Middle frontal gyrus (tissue), 1 donor: ENCODE data around the gene MGAT4A.

ENCODE experiments used
- DNase-seq: peaks from one replicate; pipeline ENCODE4 v3.0.0-alpha.2; 2015; ENCODE audit warnings: low spot score; ENCODE audit errors: extremely low spot score

MGAT4A gene

DNA sequence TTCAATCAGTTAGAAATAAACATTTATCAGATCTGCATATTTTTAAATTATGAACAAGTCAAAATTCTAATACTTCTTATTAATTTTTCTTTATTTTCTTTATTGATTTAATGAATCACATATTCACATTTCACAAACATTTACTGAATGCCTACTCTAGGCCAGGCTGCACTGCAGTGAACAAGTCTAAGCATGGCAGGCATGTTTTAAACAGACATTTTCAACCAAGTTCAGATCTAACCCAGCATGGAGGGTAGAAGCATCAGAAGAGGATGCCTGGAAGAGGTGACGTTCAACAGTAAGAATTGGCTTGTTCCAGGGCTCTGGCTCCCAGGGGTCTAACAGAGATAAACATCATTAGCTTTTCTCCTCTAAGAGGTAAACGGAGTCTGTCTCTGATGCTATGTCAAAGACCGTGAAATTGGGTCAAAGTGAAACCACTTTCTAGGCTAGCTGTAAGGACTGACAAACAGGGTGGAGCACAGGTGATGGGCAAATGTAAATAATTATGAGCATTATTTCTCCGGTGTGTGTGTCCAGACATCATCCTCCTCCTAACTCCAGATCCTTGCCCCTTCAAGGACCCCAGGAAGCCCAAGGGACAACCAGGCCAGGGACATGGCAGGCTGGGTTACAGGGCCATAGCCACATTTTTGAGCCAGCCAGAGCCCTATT lies 72.0 kb downstream of the MGAT4A start:
- no peak for DNase-seq

DNA sequence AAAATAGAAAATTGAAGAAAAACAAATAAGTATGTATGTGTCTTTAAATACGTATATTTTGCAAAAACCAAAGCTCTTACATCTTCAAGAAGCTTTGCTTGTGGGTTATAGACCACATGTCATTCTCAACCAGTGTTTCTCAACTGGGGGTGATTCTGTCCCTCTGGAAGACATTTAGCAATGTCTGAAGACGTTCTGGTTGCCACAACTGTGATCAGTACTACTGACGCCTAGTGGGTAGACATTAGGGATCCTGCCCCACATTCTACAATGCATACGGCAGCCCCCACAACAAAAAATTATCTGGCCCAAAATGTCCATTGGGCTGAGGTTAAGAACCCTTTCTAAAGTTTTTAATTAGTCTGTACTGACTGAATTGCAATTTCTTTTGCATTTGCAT lies 74.1 kb downstream of the MGAT4A start:
- no peak for DNase-seq

DNA sequence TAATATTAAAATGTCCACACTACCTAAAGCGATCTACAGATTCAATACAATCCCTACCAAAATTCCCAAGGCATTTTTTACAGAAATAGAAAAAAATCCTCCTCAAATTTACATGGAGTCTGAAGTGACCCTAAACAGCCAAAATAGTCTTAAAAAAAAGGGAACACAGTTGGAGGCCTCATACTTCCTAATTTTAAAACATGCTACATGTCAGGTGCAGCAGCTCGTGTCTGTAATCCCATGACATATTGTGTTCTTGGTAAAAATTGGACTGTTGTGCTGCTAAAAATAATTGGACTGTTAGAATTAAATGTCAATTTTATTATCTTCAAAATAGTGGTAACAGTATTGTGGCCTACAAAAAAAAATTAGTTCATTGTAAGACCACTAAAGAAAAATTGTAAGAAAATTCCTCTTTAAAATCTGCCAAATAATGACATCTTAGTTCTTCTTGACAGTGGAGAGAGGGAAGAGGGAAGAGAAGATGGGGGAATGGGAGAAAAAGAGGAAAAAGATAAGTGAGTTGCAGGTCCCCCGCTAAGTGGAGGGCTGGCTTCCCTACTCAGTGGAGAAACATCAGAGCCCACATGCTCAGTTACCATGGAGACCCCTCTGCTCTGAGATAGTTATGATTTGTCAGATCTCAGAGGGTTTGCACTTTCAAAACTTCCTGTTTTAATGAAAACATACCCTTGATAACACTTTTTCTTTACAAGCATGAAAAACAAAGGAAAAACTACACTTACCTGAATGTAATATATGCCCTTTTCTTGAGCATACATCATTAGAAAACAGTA lies 76.0 kb downstream of the MGAT4A start:
- no peak for DNase-seq

GRCh38 chr2:98650998-98651397 lies 79.9 kb downstream of the MGAT4A start:
- no peak for DNase-seq

- no peak for DNase-seq
Measured at GRCh38 chr2:98649992-98650375, 80.9 kb downstream of the MGAT4A start.

DNA sequence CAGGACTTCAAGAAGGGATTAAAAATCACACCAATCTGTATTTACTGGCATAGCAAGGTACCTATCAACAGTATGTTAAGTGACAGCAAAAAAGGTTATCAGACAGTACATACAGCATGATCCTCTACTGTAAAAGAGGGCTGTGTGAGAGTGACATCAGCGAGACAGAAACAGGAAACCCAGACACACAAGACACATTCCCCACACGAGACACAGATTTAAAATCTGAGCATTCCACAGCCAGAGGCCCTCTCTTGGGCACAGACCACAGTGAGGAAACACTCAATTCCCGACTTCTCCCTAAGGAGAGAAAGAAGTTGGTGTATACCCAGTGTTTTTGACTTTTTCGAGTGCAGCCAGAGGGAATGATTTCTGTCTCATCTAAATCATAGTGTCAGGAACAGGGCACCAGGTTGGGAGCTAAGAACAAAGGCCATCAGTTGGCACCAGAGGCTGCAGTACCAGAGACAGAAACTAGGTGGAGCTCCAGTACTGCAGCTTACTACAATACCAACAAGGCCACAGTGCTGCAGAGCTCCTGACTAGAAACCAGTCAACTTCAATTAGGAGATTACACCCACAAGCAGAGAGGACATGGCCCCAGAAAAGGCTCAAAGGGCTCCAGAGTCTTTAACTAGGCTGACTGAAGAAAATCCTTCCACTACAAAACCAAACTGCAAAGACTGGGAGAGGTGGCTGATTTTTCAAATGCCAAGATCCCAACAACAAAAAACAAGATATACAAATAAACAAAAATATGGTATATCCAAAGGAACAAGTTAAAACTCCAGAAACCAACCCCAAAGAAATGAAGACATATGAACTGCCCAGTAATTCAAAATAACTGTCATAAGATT lies 81.6 kb downstream of the MGAT4A start:
- DNase-seq = peak; percentile 54

DNA sequence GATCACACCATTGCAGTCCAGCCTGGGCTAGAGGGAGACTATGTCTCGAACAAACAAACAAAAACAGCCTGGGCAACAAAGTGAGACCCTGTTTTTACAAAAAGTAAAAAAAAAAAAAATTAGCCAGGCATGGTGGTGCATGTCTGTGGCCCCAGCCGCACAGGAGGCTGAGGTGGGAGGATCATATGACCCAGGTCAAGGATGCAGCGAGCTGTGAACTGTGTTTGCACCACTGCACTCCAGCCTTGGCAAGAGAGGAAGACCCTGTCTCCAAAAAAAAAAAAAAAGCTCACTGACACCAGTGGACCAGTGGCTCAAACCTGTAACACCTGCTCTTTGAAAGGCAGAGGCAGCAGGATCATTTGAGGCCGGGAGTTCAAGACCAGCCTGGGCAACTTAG lies 82.5 kb downstream of the MGAT4A start:
- no peak for DNase-seq

DNA sequence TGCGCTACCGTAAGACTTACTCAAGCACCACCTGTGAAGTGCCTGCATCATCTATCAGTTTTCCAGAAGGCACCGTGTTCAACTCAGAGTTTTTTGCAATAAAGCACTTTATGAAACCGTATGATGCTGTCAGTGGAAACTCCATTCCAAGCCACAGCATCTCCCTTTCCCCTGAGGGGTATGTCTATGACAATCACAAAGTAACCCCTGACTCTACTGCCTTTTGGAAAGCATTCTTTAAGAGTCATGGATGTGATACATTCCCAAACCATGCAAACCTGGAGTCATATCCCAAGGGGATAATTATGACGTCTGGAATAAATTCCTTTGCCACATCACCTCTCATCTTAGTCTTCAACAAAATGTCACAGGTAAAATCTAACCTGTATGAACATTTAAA lies 83.3 kb downstream of the MGAT4A start:
- DNase-seq = no peak

DNA sequence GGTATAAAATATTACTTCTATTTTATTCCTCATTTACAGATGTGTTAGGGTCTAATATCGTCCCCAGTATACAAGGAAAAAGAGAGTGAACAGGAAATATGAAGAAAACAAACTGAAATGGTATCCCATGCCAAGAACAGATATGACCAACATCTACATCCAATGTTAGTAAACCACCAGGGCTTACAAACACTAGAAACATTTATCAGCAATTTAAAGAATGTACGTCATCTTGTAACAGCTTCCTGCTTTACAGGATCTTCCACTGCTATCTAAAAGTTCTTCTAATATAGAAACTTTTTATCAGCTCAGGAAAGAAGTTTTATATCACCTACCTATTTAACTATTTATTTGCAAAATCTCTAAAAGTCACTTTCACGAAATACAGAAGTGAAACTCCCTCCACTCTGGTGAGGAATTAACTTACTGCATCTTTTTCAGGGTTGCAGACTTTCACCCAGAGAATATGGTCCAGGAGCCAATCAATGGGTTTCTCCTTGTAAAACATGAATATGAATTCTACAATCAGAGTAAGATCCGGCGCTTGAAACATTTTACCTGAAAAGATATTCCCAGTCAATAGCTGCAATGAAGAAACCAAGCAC lies 87.3 kb downstream of the MGAT4A start:
- no peak for DNase-seq

DNA sequence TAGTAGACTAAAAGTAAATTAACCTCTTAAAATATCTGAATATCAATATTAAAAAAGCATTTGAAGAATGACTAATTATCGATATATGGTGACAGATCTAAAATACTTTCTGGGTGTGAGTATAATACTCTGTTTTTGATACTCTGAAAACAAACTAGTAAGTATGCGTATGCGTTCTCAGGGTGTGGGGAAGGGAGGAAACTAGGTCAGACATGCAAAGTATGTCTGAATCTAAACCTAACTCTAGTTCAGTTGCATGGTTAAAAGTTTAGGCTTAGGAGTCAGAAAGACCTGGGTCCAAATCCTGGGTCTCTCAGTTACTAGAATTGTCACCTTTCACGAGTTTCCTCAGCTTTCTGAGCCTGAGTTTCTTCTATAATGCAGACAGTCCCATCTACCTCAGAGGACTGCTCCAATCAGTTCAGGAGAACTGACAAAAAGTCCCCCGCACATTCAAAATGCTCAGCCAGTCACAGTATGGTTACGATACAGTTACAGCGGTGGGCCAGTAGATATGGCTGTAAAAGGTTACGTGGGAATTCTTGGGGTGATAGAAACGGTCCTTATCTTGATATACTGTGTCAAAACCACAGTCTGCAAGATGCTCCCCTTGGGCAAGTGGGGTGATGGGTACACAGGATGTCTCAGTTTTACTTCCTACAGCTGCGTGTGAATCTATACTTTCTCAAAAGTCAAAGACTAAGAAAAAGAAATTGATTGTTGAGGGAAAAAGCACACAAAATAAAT lies 93.4 kb downstream of the MGAT4A start:
- no peak for DNase-seq

GRCh38 chr2:98634406-98635092 lies 96.4 kb downstream of the MGAT4A start:
- no peak for DNase-seq

- no peak for DNase-seq
Measured at GRCh38 chr2:98632351-98632750, 98.6 kb downstream of the MGAT4A start.

GRCh38 chr2:98623657-98624056 lies 107.3 kb downstream of the MGAT4A start:
- DNase-seq = no peak

DNA sequence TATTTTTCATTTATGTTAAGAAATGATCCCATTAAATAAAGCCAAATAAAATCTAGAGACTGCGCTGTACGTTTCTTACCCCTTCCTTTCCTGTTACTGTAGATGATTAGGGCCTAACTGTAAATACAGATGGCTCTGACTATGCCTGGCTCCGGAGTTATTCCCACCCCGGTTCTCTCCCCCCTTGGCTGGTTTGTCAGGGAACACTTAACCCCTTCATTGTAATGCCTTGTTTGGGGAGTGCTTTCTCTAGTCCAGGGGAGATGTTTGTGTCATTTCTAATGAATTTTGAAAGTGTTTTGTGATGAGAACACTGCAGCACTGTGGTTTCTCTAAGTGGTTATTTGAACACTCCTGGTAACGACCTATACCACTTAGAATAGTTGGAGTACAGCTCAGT lies 113.8 kb downstream of the MGAT4A start:
- no peak for DNase-seq

GRCh38 chr2:98615481-98615880 lies 115.5 kb downstream of the MGAT4A start:
- DNase-seq = no peak

- DNase-seq = no peak
Measured at GRCh38 chr2:98614024-98614739, 116.8 kb downstream of the MGAT4A start.

GRCh38 chr2:98608962-98609604 lies 121.8 kb downstream of the MGAT4A start:
- DNase-seq = no peak

- DNase-seq = peak; percentile 80
Measured at GRCh38 chr2:98608116-98608961, 122.6 kb downstream of the MGAT4A start, which contains the start of the genes COA5 and UNC50. COA5 (minus strand) TSS chr2:98608512; CDS start chr2:98608405, 107 bp downstream. UNC50 (plus strand) TSS chr2:98608589; CDS start chr2:98609760, 1,171 bp downstream.
